Measurements from ENCODE around the gene IDS.
A peak's percentile ranks its signal among the peaks of the same experiment; 100 is the strongest.
"Not testable (repeated sequence)": the region's sequence is repeated elsewhere in the genome, so short reads cannot be mapped to it uniquely, and the experiment has no call there.

The IDS gene, protein sequence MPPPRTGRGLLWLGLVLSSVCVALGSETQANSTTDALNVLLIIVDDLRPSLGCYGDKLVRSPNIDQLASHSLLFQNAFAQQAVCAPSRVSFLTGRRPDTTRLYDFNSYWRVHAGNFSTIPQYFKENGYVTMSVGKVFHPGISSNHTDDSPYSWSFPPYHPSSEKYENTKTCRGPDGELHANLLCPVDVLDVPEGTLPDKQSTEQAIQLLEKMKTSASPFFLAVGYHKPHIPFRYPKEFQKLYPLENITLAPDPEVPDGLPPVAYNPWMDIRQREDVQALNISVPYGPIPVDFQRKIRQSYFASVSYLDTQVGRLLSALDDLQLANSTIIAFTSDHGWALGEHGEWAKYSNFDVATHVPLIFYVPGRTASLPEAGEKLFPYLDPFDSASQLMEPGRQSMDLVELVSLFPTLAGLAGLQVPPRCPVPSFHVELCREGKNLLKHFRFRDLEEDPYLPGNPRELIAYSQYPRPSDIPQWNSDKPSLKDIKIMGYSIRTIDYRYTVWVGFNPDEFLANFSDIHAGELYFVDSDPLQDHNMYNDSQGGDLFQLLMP

DNA sequence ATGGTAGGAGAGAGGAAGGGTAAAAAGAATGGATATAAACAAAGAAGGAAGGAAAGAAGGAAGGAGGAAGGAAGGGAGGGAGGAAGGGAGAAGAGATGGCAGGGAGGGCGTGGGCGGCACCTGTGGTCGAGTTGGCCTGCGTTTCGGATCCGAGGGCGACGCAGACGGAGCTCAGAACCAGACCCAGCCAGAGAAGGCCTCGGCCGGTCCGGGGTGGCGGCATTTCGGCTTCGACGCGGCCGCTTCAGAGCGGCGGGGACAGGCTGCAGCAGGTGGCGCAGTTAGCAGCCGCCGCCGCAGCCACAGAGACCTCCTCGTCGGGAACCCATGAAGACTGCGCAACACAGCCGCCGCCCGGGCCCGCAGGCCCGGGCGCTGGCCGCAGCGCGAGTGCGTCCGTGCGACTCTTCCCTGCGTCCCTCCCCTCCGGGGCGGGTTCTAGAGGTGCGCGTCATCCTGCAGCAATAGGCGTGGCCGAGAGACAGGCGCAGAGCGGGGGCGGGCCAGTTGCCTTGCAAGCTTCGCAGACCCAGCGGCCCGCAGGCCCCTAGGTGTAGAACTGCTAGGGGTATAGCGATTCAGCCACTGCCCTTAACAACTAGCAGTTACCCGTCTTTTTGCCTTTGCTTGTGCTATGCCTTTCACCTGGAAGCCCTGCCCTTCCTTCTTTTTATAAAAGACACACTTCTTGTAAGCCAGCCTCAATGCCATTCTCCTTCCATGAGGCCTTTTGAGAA is at the start of gene IDS:
Gene IDS (minus strand): TSS at position 392 of the 737 bp plus-strand sequence. CDS start 169 bp downstream, at position 223.
- peak; percentile 90 for DNase-seq (ENCODE audit: low spot score)

DNA sequence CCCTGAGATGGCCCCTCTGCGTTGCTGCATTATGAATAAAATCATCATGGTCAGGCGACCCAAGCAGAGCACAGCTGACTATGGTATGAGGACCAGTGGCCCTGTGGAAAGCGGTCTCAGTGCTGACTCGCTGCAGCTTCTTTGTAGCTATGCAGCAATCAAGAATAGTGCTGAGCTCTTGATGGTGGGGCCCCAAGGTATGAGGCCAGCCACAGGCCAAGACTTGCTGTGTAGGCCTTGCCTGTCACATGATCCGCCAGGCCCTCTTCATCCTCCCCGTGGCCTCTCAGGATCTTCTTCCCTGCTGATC is 46.8 kb upstream of the IDS start:
- DNase-seq (ENCODE audit: low spot score): not testable (repeated sequence)

DNA sequence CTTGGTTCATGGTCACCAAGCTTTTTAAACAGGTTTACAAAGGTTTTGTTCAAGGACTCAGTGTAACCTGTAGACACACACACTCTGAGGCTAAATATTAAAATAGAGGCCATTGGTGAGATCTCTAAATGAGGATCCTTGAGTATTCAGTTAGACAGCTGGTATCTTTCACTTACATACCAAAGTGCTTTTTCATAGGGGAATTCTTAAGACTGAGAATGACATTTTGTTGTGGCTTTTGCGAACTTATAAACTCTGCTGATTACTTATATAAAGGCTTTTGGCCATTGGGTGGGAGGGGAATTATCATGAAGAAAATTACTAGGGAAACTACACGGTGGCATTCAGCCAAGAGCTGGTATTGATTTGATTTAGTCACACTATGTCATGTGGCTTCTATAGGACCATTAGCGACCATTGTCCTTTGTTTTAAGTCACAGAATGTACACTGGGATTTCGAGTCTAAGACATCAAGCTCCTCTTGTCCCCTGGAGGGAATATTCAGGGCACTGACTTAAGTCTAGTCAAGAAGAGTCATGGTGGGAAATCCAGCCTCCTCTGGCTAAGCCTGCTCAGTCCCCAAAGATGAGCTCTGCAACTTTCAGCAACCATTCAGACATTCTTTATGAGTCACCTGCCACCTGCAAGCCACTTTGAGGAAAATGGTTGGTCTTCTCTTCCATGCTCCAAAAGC is 46.3 kb upstream of the IDS start:
- not testable (repeated sequence) for DNase-seq (ENCODE audit: low spot score)

DNA sequence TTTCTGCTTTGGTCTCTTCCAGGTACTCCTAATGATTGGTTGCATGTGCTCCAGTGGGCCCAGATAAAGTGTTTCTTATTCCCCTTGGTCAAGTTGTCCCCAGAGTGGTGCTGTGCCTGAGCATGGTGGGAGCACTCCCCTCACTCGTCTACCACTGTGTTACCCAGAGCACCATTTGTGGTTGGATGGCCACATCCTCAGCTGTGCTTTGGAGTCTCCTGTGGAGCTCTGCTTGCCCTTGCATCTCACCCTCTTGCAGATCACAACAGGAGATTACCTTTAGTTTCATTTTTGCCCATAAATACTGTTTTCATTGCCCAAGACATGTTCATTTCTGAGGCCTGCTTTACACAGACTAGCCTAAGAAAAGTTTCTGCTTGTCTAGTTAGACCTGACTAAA is 45.3 kb upstream of the IDS start:
- not testable (repeated sequence) for DNase-seq (ENCODE audit: low spot score)

DNA sequence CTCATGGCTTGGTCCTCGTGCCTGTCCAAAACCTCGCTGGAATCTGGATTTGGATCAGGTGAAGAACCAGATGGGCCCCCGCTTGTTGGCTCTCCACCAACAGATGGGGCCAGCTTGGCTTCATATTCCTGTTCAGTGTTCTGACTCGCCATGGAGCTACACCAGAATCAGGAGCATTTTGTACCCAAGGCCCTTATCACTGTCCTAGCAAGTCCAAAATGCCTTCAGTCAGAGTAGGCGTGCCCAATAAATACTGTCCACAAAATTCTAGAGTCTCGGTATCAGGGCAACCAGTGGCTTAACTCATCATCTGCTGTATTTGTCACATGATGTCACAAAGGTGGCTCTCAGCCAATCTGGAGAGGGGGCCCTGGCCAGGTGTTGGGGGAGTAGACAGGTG is 44.6 kb upstream of the IDS start, which contains the start of gene HSFX3:
Gene HSFX3 (minus strand): TSS at position 224 of the 400 bp plus-strand sequence. CDS start 72 bp downstream, at position 152.
- DNase-seq (ENCODE audit: low spot score): not testable (repeated sequence)

DNA sequence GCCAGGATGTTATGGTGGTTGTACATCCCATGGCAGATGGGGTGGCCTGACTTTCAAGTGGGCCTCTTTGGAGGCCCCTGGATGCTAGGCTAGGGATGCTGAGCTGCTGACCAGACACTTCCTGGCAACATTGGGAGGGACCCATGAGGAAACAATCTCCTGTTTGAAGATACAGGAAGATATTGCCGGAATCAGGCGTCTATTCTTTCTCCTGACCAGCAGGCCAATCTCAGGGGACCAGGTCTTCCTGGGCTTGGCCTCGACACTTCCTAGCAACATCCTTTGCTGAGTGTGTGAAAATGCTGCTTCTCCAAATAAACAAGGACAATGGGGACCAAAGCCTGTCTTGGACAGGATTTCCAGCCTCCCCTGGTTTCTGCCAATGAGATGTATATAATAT is 42.7 kb upstream of the IDS start:
- not testable (repeated sequence) for DNase-seq (ENCODE audit: low spot score)

DNA sequence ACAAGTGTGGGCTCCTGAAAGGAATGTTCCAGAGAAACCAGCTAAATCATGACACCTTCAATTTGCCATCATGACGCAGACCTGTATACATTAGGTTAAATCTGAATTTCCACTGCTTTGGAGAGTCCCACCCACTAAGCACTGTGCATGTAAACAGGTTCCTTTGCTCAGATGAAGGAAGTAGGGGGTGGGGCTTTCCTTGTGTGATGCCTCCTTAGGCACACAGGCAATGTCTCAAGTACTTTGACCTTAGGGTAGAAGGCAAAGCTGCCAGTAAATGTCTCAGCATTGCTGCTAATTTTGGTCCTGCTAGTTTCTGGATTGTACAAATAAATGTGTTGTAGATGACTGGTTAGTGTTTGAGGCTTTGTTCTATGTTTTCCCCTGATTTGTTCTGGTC is 41.9 kb upstream of the IDS start:
- DNase-seq (ENCODE audit: low spot score): not testable (repeated sequence)

DNA sequence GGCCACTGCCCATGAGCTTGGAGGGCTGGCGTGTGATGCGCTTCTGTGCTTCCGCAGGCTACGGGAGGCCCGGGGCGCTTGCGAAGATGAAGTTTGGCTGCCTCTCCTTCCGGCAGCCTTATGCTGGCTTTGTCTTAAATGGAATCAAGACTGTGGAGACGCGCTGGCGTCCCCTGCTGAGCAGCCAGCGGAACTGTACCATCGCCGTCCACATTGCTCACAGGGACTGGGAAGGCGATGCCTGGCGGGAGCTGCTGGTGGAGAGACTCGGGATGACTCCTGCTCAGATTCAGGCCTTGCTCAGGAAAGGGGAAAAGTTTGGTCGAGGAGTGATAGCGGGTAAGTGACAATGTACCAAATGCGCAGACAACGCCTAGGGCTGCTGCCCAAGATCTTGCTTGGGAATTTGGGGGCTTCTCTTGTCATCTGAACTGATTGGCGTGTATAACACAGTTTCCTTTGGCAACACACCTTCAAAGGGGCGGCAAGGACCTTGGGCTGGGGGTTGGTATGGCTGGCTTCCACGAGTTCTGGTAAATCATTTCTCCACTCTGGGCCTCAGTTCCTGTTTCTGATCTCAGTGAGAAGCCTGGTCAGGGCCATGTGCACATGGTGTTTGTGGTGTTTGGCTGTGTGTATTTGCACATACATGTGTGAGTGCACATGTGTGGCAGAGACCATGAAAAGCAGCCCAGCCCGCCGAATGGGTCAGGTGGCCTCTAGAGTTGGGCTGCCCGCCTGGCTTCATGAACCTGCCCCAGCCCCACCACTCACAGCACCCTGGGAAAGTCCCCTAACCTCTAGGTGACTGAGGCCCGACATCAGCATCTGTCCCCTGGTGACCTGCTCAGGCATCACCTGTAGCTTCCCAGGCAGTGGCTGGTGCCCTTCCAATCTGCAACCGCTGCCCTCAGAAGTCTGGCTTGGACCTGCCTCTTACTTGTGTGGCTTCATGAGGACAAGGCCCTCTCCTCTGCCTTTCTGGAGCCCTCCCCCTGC is 40.7 kb upstream of the IDS start:
- DNase-seq (ENCODE audit: low spot score): not testable (repeated sequence)

DNA sequence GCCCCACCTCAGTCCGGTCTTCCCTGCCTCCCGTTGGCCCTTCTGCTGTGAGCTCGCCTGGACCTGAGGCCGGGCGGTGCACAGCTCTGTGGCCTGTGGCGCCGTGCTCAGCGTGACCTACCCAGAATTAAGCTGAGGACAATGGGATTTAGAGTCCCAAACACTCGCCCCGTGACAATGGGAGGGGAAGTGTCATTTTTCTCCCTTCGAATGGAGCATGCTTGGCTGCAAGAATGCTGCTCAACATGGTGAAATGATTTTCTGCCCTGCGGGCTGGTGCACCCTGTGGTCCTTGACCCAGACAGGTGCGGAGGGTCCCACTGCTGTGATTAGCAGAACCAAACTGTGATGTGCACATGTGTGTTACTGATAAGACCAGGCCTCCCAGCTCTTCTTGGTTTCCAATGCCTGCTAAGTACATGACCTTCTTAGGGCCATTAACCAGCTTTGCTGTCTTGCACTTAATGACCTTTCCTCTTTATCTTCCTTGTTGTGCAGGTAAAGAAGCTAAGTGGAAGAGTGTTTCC is 36.5 kb upstream of the IDS start:
- DNase-seq (ENCODE audit: low spot score): no peak

DNA sequence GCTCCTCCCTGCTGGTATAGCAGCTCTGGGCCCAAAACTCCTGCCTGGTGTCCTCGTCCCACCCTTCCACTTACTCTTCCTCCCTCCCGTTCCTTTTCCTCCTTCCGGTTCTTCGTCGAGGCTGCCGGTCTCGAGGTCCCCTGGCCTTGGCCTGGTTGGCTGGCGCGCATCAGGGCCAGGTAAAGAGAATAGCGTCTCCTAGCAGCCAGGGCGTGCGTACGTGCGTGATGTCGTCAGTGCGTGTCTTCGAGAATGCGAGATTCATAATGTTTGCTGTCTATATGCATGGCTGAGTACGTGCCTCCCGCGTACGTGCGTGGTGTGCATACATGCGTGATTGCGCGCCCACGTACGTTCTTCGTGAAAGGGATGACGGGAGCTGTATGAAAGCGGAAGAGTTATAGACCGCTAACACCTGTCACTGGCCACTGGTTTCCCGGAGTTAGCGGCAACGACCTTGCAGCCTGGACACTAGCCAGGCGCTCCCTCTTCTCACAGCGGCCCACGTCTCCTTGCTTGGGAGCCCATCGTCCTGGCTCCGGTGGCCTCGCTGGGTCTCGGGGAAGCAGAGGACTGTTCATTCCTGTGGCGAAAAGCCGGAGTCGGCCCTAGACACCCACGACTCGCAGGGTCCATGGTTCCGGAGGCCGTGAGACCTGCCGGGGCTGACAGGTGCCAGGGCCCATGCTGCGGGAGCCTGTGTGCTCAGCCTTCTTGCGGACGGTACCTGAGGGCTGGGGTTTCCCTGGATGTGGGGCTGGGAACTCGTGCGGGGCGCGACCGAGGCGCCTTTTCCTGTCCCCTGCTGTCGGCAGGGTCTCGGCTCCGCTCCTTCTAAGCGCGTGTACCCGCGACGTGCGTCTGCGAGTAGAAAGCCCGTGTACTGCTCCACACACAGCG is 35.8 kb upstream of the IDS start, which contains the start of gene EOLA1:
Gene EOLA1 (plus strand): TSS at position 392 of the 900 bp plus-strand sequence. CDS start 4,619 bp downstream, outside the sequence.
- peak; percentile 97 for DNase-seq (ENCODE audit: low spot score)

DNA sequence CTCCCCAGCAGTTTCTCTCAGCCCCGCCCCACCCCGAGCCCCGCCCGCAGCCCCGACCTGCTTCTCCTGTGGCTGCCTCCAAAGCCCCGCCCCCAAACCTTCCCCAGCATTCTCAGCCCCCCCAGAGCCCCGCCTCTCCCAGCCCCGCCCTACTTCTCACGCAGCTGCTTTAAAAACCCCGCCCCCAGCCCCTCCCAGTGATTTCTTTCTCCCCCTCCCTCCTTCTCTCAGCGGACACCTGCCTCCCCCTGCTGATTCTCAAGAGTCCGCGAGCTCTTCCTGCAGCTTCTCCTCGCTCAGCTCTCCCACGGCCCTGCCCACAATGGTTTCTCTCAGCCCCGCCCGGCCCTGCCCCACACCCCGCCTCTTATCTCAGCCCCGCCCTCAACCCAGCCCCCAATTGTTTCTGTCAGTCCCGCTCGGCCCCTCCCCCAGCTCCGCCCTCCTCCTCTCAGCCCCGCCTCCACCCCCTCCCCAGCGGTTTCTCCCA is 35.1 kb upstream of the IDS start:
- peak; percentile 89 for DNase-seq (ENCODE audit: low spot score)

DNA sequence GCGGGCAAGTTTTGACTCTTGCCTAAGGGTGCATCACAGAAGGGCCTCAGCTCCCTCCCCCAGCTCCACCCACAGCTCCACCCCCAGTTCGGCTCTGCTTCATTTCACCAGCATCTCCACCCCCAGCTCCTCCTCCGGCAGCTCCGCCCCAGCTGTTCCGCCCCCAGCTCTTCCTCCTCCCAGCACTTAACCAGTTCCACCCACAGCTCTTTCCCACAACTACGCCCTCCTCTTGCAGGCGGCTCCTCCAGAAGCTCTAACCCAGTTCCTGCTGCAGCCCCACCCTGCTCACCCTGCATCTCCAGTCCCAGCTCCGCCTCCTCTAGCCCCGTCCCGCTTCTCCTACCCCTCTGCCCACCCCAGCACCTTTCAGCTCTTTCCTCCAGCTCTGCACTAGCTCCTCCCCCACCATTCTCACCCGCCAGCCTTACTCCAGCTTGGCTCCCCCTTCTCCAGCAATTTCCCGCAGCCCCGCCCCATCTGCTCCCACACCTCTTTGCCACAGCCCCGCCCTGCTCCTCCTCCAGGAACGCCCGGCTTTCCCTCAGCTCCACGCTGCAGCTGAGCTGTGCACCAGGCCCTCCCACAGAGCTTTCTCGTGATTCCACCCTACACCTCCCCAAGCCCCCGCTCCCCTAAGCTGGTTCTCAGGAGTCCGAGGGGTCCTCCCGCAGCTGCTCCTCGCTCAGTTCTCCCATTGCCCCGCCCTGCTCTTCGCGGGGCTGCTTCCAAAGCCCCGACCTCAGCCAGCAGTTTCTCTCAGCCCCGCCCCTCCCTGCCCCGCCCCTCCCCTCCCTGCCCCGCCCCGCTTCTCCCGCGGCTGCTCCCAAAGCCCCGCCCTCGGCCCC is 34.4 kb upstream of the IDS start:
- peak; percentile 85 for DNase-seq (ENCODE audit: low spot score)

DNA sequence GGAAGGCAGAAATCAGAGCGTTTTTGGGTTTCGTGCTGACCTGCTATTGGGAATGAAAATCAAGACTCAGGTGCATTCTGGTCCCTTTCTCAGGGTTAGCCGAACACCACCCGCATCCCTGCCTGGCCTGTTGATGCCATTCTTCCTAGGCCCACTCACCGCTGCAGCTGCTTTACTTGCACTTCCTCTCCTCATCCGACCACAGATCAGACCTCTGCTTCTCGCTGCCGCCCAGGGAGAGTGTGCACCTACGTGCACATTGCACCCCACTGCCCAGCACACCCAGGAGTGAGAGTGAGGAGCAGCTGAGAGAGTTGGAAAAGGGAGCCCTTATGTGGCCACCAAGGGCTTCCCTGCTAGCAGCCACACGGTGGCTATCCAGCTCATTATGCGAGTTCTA is 32.4 kb upstream of the IDS start:
- not testable (repeated sequence) for DNase-seq (ENCODE audit: low spot score)

DNA sequence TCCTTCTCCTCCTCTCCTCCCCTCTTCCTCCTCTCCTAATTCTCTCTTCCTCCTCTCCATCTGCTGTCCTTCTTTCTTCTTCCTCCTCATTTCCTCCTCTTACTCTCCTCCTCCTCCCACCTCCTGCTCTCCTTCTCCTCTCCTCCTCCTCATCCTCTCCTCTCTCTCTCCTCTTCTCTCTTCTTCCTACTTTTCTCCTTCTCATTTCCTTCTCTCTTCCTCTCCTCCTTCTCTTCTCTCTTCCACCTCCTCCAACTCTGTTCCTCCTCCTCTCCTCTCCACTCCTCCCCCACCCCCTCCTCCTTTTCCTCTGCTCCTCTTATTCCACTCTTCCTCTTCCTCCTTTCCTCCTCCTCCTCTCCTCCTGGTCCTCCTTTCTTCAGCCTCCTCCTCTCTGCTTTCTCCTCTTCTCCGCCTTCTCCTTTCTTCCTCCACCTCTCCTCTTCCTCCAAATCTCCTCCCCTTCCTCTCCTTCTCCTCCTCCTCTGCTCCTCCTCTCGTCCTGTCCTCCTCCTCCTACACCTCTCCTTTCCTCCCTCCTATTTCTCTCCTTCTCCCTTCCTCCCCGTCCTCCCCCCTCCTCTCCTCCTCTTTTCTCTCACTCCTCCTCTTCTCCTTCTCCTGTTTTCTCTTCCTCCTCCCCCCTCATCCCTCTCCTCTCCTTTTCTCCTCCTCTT is 30.0 kb upstream of the IDS start:
- not testable (repeated sequence) for DNase-seq (ENCODE audit: low spot score)

DNA sequence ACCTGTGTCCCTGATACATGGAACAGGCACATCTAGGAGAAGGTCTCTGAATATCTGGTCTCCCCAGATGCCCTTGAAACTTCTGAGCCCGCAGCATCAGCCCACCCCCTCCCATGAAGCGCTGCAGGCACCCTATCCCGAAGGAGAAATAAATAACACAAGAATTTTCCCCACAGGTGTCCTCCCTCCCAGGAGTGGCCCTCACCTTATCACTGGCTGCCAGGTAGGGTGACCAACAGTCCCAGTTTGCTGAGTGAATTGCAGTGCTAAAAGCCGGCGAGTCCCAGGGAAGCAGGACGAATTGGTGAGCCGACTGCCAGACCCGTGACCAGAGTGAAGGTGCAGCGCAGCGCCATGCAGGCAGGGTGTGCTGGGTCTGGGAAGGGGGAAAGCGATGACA is 28.9 kb upstream of the IDS start:
- not testable (repeated sequence) for DNase-seq (ENCODE audit: low spot score)

DNA sequence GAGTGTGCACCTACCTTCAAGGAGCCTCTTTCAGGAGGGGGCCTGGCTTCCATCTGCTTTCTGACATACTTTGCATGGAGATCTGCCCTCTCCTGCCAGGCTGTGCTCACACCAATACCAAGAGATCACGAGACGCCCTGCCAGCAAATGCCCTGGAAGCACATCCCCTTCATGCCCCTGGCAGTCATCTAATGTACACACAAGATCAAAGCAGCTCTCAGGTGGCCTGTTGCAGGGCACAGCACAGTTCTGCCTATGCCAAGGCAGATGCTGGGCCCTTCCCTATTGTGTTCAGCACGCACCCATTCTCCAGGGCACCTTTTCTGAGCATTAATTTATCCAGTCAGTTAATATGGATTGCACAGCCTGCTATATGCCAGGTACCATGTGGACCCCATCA is 27.8 kb upstream of the IDS start:
- not testable (repeated sequence) for DNase-seq (ENCODE audit: low spot score)

DNA sequence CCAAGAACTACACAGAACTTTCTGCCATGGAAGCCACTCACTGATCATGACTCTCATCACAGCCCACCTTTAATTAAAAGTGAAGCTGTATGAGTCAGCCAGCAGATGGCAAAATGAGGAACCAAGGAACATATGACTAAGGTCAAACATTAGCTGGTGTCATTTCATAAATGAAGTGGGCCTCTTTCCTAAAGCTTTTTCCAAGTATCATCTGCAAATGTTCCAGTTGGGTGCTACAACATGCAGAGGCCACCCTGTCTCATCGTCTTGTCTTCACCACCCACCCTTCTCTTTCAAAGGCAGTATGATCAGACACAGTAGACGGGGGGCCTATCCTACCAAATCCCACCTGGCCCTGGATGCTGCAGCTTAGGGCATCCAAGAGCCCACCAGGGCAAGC is 26.5 kb upstream of the IDS start:
- no peak for DNase-seq (ENCODE audit: low spot score)

DNA sequence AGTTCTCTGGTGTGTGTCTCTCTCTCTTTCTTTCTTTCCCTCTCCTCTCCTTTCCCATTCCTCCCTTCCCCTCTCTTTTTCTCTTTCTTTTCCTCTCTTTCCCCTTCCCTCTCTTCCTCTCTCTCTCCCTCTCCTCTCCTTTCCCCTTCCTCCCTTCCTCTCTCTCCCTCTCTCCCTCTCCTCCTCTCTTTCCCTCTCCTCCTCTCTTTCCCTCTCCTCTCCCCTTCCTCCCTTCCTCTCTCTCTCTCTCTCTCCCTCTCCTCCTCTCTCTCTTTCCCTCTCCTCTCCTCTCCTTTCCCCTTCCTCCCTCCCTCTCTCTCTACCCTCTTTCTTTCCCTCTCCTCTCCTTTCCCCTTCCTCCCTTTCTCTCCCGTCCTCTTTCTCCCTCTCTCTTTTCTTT is 23.3 kb upstream of the IDS start:
- no peak for DNase-seq (ENCODE audit: low spot score)
